Measurements from ENCODE around the gene MFGE8. TPM values are rescaled to one million over a fixed set of nuclear protein-coding genes. Genes with fewer than 3 reads are reported as not detected.
A peak's percentile ranks its signal among the peaks of the same experiment; 100 is the strongest.

The MFGE8 gene
- total RNA-seq, 4 donors from 2014 or later = 50.7 to 186 (median 81.7) TPM

GRCh38 chr15:88954431-88955277 lies 41.5 kb upstream of the MFGE8 start:
- Histone ChIP-seq H3K36me3 (no peaks in the 10 kb centered on the region), H3K9me3 (no peaks in the 10 kb centered on the region), H3K27ac (peak overlapping the region in 1 of 4 donors; percentile 39), H3K4me1 (peaks cover 0 to 5% (median 0%) of the 10 kb centered on the region in 3 donors), H3K4me3 (no peak overlapping the region), H3K27me3 (no peaks in the 10 kb centered on the region)
- no peak for TF ChIP-seq CTCF (IDR thresholded peaks at IDR 0.05)
- TF ChIP-seq POLR2A (IDR thresholded peaks at IDR 0.05) = no peak
- no peak for DNase-seq
- 67 to 72% methylated on average over 4 to 6 of the region's 15 CpGs for WGBS, 2 donors
- intact Hi-C loops (cut with DNase I) = no loop called here

- intact Hi-C loops (cut with DNase I) = no loop called here
- no peak for DNase-seq
- H3K36me3 ChIP-seq = no peaks in the 10 kb centered on the region
- TF ChIP-seq POLR2A (IDR thresholded peaks at IDR 0.05) (no peak), CTCF (IDR thresholded peaks at IDR 0.05) (no peak)
- H3K27ac ChIP-seq = no peak overlapping the region
- no peaks in the 10 kb centered on the region for H3K9me3 ChIP-seq
- H3K4me1 ChIP-seq = peaks cover 0 to 5% (median 0%) of the 10 kb centered on the region in 3 donors
- 100% methylated on average over 1 of the region's 6 CpGs; no CpG with 5 or more reads in 1 of the 2 donors for WGBS, 2 donors
- H3K4me3 ChIP-seq = no peak overlapping the region
- H3K27me3 ChIP-seq = no peaks in the 10 kb centered on the region
Measured at GRCh38 chr15:88950600-88951160, 37.5 kb upstream of the MFGE8 start.

- no peak for TF ChIP-seq CTCF (IDR thresholded peaks at IDR 0.05)
- WGBS, 2 donors = 86 to 96% methylated on average over 4 of the region's 5 CpGs
- no peaks in the 10 kb centered on the region for H3K27me3 ChIP-seq
- no peak for DNase-seq
- intact Hi-C loops (cut with DNase I) = no loop called here
- H3K9me3 ChIP-seq = no peaks in the 10 kb centered on the region
- peaks cover 0 to 5% (median 0%) of the 10 kb centered on the region in 3 donors for H3K4me1 ChIP-seq
- no peak overlapping the region for H3K27ac ChIP-seq
- H3K4me3 ChIP-seq = no peak overlapping the region
- no peaks in the 10 kb centered on the region for H3K36me3 ChIP-seq
Measured at GRCh38 chr15:88949734-88950400, 36.7 kb upstream of the MFGE8 start.

GRCh38 chr15:88940110-88940675 lies 27.0 kb upstream of the MFGE8 start:
- WGBS, 2 donors = 78 to 80% methylated on average over 4 of the region's 4 CpGs
- Histone ChIP-seq H3K4me3 (no peak overlapping the region), H3K9me3 (no peaks in the 10 kb centered on the region), H3K27me3 (peaks cover 0 to 3% (median 0%) of the 10 kb centered on the region in 4 donors), H3K36me3 (no peaks in the 10 kb centered on the region), H3K4me1 (no peaks in the 10 kb centered on the region), H3K27ac (no peak overlapping the region)
- no peak for DNase-seq
- intact Hi-C loops (cut with DNase I) = no loop called here
- no peak for TF ChIP-seq CTCF (IDR thresholded peaks at IDR 0.05)
- no peak for TF ChIP-seq POLR2A (IDR thresholded peaks at IDR 0.05)

- no peaks in the 10 kb centered on the region for H3K36me3 ChIP-seq
- no peak overlapping the region for H3K4me3 ChIP-seq
- H3K27me3 ChIP-seq = peaks cover 0 to 3% (median 0%) of the 10 kb centered on the region in 4 donors
- no peak for DNase-seq
- 77 to 82% methylated on average over 2 of the region's 2 CpGs for WGBS, 2 donors
- no peak for TF ChIP-seq CTCF (IDR thresholded peaks at IDR 0.05)
- no peak for TF ChIP-seq POLR2A (IDR thresholded peaks at IDR 0.05)
- H3K9me3 ChIP-seq = no peaks in the 10 kb centered on the region
- intact Hi-C loops (cut with DNase I) = no loop called here
- no peaks in the 10 kb centered on the region for H3K4me1 ChIP-seq
- H3K27ac ChIP-seq = no peak overlapping the region
Measured at GRCh38 chr15:88939486-88939806, 26.3 kb upstream of the MFGE8 start.
